T follicular helper cell (primary cell): ENCODE measurements around the gene SPACA7.

Experiments used
- DNase-seq: peaks from one replicate; pipeline ENCODE4 v3.0.0-alpha.2; 2020; ENCODE audit warnings: low read depth

The SPACA7 gene

GRCh38 chr13:112447761-112448603 lies 71.8 kb downstream of the SPACA7 start:
- no peak for DNase-seq

GRCh38 chr13:112448621-112449544 lies 72.7 kb downstream of the SPACA7 start:
- DNase-seq = no peak

- no peak for DNase-seq
These were observed 73.4 kb downstream of the SPACA7 start for GRCh38 chr13:112449545-112449930.

- DNase-seq = no peak
These were observed 74.2 kb downstream of the SPACA7 start for GRCh38 chr13:112450118-112450903.

- DNase-seq = no peak
These were observed 74.7 kb downstream of the SPACA7 start for GRCh38 chr13:112450904-112451240.

GRCh38 chr13:112451512-112452379 lies 75.6 kb downstream of the SPACA7 start:
- DNase-seq = no peak

- DNase-seq = no peak
These were observed 76.4 kb downstream of the SPACA7 start for GRCh38 chr13:112452380-112453206.

GRCh38 chr13:112453207-112453829 lies 77.2 kb downstream of the SPACA7 start:
- DNase-seq = no peak

GRCh38 chr13:112453874-112454647 lies 77.9 kb downstream of the SPACA7 start:
- DNase-seq = no peak

- no peak for DNase-seq
These were observed 78.6 kb downstream of the SPACA7 start for GRCh38 chr13:112454648-112455334.

GRCh38 chr13:112455476-112456059 lies 79.4 kb downstream of the SPACA7 start:
- no peak for DNase-seq

- no peak for DNase-seq
These were observed 80.2 kb downstream of the SPACA7 start for GRCh38 chr13:112456138-112457056.

- no peak for DNase-seq
These were observed 80.9 kb downstream of the SPACA7 start for GRCh38 chr13:112457081-112457480.

GRCh38 chr13:112457485-112457884 lies 81.3 kb downstream of the SPACA7 start:
- DNase-seq = no peak

GRCh38 chr13:112462408-112462807 lies 86.3 kb downstream of the SPACA7 start:
- DNase-seq = no peak

GRCh38 chr13:112464720-112465119 lies 88.6 kb downstream of the SPACA7 start:
- DNase-seq = no peak
